GM23248 (cell line): Measurements from ENCODE around the gene EXOC2.

Experiments used
- EZH2 ChIP-seq: fragments of 200-600 bp; sonication (generic); IDR thresholded peaks from 2 replicates; pipeline ENCODE4 v1.6.1; 2018; ENCODE audit warnings: antibody characterized with exemption, mild to moderate bottlenecking; ENCODE audit not compliant: insufficient read depth, poor library complexity, severe bottlenecking
- EZH2phosphoT487 ChIP-seq: fragments of 200-600 bp; sonication (generic); IDR thresholded peaks from 2 replicates; pipeline ENCODE4 v1.6.1; 2018; ENCODE audit warnings: antibody characterized with exemption, moderate library complexity, mild to moderate bottlenecking, low read depth; ENCODE audit not compliant: insufficient read depth

DNA sequence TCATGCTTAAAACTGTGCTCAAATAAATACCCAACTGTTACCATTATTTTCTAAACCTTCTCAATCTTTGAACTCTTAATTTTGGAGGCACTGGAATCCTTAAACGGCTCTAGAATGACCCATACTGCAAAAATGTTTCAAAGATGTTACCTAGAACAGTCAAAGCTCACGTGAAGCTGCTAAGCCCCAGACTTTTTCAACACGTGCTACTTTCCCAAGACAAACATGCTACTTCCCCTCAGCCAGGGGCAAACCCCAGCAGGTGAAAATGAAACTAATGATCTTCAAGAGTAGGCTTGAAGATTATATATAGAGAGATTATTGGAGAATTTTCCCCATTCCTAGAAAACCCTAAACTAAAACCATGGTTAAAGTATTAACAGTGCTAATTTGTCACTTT lies 64.2 kb downstream of the EXOC2 start:
- TF ChIP-seq EZH2 (no peak), EZH2phosphoT487 (no peak)
